Adipocyte (in vitro differentiated cells): ENCODE data around the gene HIF1AN.

Experiments used
- DNase-seq: peaks from one replicate; pipeline ENCODE4 v3.0.0-alpha.2; 2015; ENCODE audit warnings: low read depth
- H3K27me3 ChIP-seq: replicated peaks from 2 replicates; pipeline ENCODE4 v1.7.0; 2013; ENCODE audit warnings: mild to moderate bottlenecking, low read length, moderate library complexity; ENCODE audit not compliant: control insufficient read depth, insufficient read depth
- H3K36me3 ChIP-seq: 2 replicates; pipeline ENCODE4 v1.7.0; 2013; ENCODE audit warnings: low read length, mild to moderate bottlenecking, moderate library complexity; ENCODE audit not compliant: control insufficient read depth, insufficient read depth, severe bottlenecking
- H3K4me1 ChIP-seq: 2 replicates; pipeline ENCODE4 v1.7.0; 2013; ENCODE audit warnings: mild to moderate bottlenecking, low read length, moderate library complexity; ENCODE audit not compliant: control insufficient read depth, insufficient read depth
- H3K4me3 ChIP-seq: 2 replicates; pipeline ENCODE4 v1.7.0; 2013; ENCODE audit warnings: mild to moderate bottlenecking, low read length, moderate library complexity
- H3K9ac ChIP-seq: 2 replicates; pipeline ENCODE4 v1.7.0; 2013; ENCODE audit warnings: mild to moderate bottlenecking, low read length, moderate library complexity
- H3K9me3 ChIP-seq: 2 replicates; pipeline ENCODE4 v1.7.0; 2013; ENCODE audit warnings: mild to moderate bottlenecking, low read length, moderate library complexity; ENCODE audit not compliant: control insufficient read depth

Gene HIF1AN

DNA sequence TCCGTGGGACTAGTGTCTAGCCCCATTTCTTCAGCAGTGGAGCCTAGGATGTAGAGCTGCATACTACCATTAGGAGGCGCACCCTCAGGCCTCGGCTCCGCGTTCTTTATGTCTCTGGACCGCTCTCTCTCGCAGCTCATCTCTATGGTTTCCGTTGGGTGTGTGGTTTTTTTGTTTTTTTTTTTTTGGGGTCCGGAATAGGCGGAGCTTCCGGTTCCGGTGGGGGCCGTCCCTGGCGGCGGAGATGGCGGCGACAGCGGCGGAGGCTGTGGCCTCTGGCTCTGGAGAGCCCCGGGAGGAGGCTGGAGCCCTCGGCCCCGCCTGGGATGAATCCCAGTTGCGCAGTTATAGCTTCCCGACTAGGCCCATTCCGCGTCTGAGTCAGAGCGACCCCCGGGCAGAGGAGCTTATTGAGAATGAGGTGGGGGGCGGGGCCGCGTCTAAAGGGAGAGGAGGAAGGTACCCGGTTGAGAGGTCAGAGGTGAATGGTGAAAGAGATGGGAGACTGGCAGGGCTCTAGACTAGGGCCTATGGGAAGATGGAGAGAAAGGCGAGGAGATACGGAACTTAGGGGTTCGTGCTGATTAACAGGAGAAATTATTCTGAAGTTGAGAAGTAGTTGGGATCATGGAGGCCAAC is at the start of gene HIF1AN:
TSS of gene HIF1AN (plus strand) at position 229 of the 639 bp plus-strand sequence. CDS start at position 245, 16 bp downstream.
- H3K27me3 ChIP-seq = no peaks in the 10 kb centered on the region
- DNase-seq = peak; percentile 99
- peaks cover 23% of the 10 kb centered on the region for H3K4me1 ChIP-seq
- peaks cover 26% of the 10 kb centered on the region for H3K36me3 ChIP-seq
- peak within 1 kb of the TSS; percentile 97 for H3K4me3 ChIP-seq
- H3K9ac ChIP-seq = peak within 1 kb of the TSS; percentile 91
- no peaks in the 10 kb centered on the region for H3K9me3 ChIP-seq

GRCh38 chr10:100487529-100487928 is 48.2 kb upstream of the HIF1AN start:
- H3K27me3 ChIP-seq = peaks cover 38% of the 10 kb centered on the region
- no peak for DNase-seq

DNA sequence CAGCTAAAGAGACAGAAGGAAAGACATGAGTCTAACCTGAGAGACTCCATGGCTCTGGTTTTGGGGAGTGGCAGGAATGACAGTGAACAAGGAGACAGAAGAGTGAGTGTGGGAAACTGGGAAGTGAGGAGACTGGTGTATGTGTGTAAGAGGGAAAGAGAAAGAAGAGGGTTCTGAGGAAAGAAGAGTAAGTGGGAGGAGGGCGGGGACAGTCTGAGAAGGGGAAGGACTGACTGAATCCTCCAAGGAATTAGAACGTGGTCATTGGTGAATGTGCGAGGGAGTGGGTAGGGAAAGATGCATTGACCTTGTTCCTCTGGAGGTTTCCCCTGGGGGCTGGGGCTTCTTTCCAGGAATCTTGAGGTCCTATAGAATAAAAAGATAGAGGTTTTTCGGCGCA is 46.3 kb upstream of the HIF1AN start:
- Histone ChIP-seq H3K4me3 (no peak overlapping the region), H3K4me1 (no peaks in the 10 kb centered on the region), H3K27me3 (peaks cover 20% of the 10 kb centered on the region)

More at GRCh38 chr10:100487529-100487928, 48.2 kb upstream of the HIF1AN start:
- peaks cover 22% of the 10 kb centered on the region for H3K36me3 ChIP-seq
- H3K4me3 ChIP-seq = no peak overlapping the region
- H3K9me3 ChIP-seq = no peaks in the 10 kb centered on the region
- no peak overlapping the region for H3K9ac ChIP-seq
- H3K4me1 ChIP-seq = peaks cover 3% of the 10 kb centered on the region

GRCh38 chr10:100490531-100490930 is 45.2 kb upstream of the HIF1AN start:
- Histone ChIP-seq H3K9me3 (no peaks in the 10 kb centered on the region), H3K4me1 (no peaks in the 10 kb centered on the region), H3K4me3 (no peak overlapping the region), H3K27me3 (peaks cover 9% of the 10 kb centered on the region), H3K36me3 (peaks cover 26% of the 10 kb centered on the region), H3K9ac (no peak overlapping the region)
- DNase-seq = no peak

More for the DNA sequence above, 46.3 kb upstream of the HIF1AN start:
- Histone ChIP-seq H3K36me3 (peaks cover 22% of the 10 kb centered on the region), H3K9me3 (no peaks in the 10 kb centered on the region), H3K9ac (no peak overlapping the region)
- DNase-seq = no peak

- Histone ChIP-seq H3K36me3 (peaks cover 20% of the 10 kb centered on the region), H3K9me3 (no peaks in the 10 kb centered on the region), H3K4me1 (no peaks in the 10 kb centered on the region), H3K9ac (no peak overlapping the region), H3K4me3 (no peak overlapping the region), H3K27me3 (no peaks in the 10 kb centered on the region)
- DNase-seq = no peak
Observed at GRCh38 chr10:100496567-100496966, 39.2 kb upstream of the HIF1AN start.

DNA sequence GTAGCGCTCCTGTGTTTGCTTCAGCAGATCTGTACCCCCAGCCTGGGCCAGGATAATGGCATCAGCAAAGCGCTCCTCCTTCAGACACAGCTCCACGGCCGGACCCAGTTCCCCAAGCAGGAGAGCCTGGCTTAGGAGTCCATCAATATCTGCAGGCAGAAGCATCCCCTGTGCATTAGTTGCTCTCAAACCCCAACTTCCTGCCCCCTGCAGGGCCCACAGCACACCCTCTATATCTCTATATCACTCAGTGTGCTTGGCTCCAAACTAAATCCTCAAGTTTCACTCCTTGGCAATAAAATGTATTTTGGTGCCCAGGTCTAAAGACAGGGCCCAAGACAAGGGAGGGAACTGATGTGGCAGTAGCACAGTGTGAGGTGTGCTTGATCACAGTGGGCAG is 37.7 kb upstream of the HIF1AN start:
- Histone ChIP-seq H3K9ac (no peak overlapping the region), H3K4me1 (no peaks in the 10 kb centered on the region), H3K9me3 (no peaks in the 10 kb centered on the region), H3K4me3 (no peak overlapping the region), H3K36me3 (peaks cover 25% of the 10 kb centered on the region), H3K27me3 (no peaks in the 10 kb centered on the region)
- DNase-seq = no peak

- H3K36me3 ChIP-seq = peaks cover 20% of the 10 kb centered on the region
- no peak overlapping the region for H3K4me3 ChIP-seq
- H3K9ac ChIP-seq = no peak overlapping the region
- peaks cover 3% of the 10 kb centered on the region for H3K4me1 ChIP-seq
- no peaks in the 10 kb centered on the region for H3K27me3 ChIP-seq
- DNase-seq = peak; percentile 41
- H3K9me3 ChIP-seq = no peaks in the 10 kb centered on the region
Observed at GRCh38 chr10:100501423-100501822, 34.3 kb upstream of the HIF1AN start.

DNA sequence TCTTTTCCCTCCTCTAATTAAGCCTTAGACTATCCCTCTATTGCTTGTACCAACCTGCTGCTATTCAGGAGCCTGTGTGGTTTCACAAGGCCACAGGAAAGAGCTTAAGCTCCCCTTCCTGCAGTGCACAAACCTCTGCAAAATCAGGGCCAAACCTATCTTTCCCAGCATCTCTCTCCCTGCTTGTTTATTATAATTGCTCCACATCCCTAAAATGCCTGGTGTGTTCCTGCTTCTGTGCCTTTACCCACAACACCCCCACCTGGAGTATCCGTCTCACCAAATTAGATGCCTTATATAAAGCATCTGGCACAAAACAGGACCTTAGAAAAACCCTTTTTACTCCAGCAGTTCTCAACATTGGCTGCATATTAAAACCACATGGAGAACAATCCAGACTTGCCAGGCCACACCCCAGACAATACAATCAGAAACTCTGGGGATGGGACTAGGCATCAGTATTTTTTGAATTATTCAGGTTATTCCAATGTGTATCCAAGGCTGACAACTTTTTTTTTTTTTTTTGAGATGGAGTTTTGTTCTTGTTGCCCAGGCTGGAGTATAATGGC is 32.7 kb upstream of the HIF1AN start:
- Histone ChIP-seq H3K9ac (no peak overlapping the region), H3K36me3 (peaks cover 14% of the 10 kb centered on the region), H3K4me1 (peaks cover 3% of the 10 kb centered on the region), H3K27me3 (no peaks in the 10 kb centered on the region), H3K9me3 (no peaks in the 10 kb centered on the region), H3K4me3 (no peak overlapping the region)
- peak; percentile 48 for DNase-seq

- no peaks in the 10 kb centered on the region for H3K9me3 ChIP-seq
- peaks cover 14% of the 10 kb centered on the region for H3K36me3 ChIP-seq
- H3K4me1 ChIP-seq = peaks cover 3% of the 10 kb centered on the region
- no peak overlapping the region for H3K4me3 ChIP-seq
- peak; percentile 56 for DNase-seq
- no peak overlapping the region for H3K9ac ChIP-seq
- no peaks in the 10 kb centered on the region for H3K27me3 ChIP-seq
Observed at GRCh38 chr10:100504096-100504495, 31.6 kb upstream of the HIF1AN start.

DNA sequence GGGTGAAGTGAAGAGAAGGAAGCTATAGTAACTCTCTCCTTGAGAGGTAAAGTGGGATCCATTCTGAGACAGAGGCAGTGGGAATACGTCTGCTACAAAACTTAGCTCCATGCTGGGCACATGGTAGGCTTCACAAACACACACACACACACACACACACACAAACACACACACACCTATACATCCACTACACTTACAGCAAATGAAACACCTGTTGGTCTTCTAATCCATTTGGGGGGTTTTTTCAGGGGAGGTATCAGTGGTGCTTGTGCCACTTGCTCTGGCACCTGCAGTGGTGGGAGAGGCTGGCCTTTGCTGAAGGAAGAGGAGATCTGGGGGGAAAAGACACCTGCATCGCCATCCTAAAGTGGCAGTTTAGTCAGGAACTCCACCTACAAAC is 30.6 kb upstream of the HIF1AN start:
- Histone ChIP-seq H3K9ac (no peak overlapping the region), H3K27me3 (peaks cover 2% of the 10 kb centered on the region), H3K9me3 (no peaks in the 10 kb centered on the region), H3K4me1 (peaks cover 3% of the 10 kb centered on the region), H3K4me3 (no peak overlapping the region), H3K36me3 (peaks cover 14% of the 10 kb centered on the region)
- DNase-seq = no peak

DNA sequence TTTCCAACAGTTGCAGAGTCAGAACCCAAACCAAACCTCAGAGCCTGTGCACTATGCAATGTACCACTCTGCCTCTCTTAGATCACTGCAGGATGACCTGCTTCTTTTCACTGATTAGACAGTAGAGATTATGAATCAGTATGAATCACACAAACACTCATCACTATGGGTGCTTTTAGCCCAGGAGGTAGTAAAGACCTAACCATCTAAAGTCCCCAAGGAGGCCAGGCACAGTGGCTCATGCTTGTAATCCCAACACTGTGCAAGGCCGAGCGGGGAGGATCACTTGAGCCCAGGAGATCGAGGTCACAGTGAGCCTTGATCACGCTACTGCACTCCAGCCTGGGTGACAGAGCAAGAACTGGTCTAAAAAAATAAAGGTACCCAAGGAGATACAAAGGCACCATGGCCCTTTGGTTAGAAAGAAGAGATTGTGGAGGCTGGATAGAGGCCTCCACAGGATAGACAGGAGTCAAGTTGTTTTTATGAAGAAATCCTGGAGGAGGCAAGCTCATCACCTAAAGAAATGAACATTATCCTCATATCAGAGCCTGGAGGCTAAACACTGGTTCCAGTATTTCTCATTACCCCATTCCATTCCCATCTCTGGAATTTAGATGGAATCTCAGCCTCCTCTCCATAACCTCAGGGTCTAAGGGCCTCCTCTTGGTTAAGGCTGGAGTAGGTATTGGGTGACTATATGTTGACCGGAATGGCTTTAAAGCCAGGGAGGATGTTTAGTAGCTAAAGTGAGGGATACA is 29.0 kb upstream of the HIF1AN start:
- Histone ChIP-seq H3K36me3 (peaks cover 12% of the 10 kb centered on the region), H3K4me1 (peaks cover 3% of the 10 kb centered on the region), H3K4me3 (no peak overlapping the region), H3K27me3 (peaks cover 2% of the 10 kb centered on the region), H3K9ac (no peak overlapping the region), H3K9me3 (no peaks in the 10 kb centered on the region)
- peak; percentile 29 for DNase-seq
